Measurements from ENCODE around the gene RNF213. TPM values are rescaled to one million over a fixed set of nuclear protein-coding genes. Genes with fewer than 3 reads are reported as not detected.

RNF213 gene
- polyA plus RNA-seq, 1 donor (not counting 4 experiments of a cell fraction or from before 2014, with no cell fraction given), result 24.4 TPM

GRCh38 chr17:80447790-80448189 lies 187.1 kb downstream of the RNF213 start:
- Histone ChIP-seq H3K4me2 (ENCODE audit: control insufficient read depth, extremely low read depth, insufficient read depth, low read depth, low read length) (no peak overlapping the region), H3K27me3 (ENCODE audit: control insufficient read depth, extremely low read depth, insufficient read depth, low read length) (no peaks in the 10 kb centered on the region), H3K9ac (ENCODE audit: control insufficient read depth, extremely low read depth, insufficient read depth, low read length) (no peak overlapping the region), H3K4me1 (ENCODE audit: control insufficient read depth, extremely low read depth, insufficient read depth, low read length) (peaks cover 5% of the 10 kb centered on the region), H3K79me2 (ENCODE audit: control insufficient read depth, insufficient read depth, low read length) (no peaks in the 10 kb centered on the region), H2AFZ (ENCODE audit: control insufficient read depth, low read length) (no peak overlapping the region), H3K9me1 (ENCODE audit: control insufficient read depth, extremely low read depth, insufficient read depth, low read length) (no peaks in the 10 kb centered on the region), H4K20me1 (ENCODE audit: control insufficient read depth, extremely low read depth, insufficient read depth, low read length) (no peaks in the 10 kb centered on the region), H3K9me3 (ENCODE audit: control insufficient read depth, low read depth, low read length) (no peaks in the 10 kb centered on the region), H3K27ac (ENCODE audit: control insufficient read depth, insufficient read depth, low read length) (no peak overlapping the region), H3K36me3 (ENCODE audit: control insufficient read depth in 2 of 2, extremely low read depth in 1 of 2, insufficient read depth in 2 of 2, low read length in 2 of 2) (no peaks in the 10 kb centered on the region), H3K4me3 (ENCODE audit: control insufficient read depth in 2 of 3, extremely low read depth in 1 of 3, insufficient read depth in 2 of 3, low read depth in 1 of 3, low read length in 3 of 3) (no peak overlapping the region)
- no peak for TF ChIP-seq EZH2 (IDR thresholded peaks at IDR 0.05; ENCODE audit: low read length)
- TF ChIP-seq CTCF (optimal IDR thresholded peaks at IDR 0.05 in 1 of 3, IDR thresholded peaks at IDR 0.05 in 1 of 3, conservative IDR thresholded peaks at IDR 0.05 in 1 of 3; ENCODE audit: extremely low read depth in 1 of 3, insufficient read depth in 2 of 3, low read length in 3 of 3), result no peak
- DNase-seq (ENCODE audit: low read depth, low spot score), result no peak
- dilution Hi-C loops (cut with MboI; ENCODE audit: extremely low pct_ligation_motif_present, low sequenced_read_pairs), result no loop called here
- peak; percentile 56 for FAIRE-seq

Small RNAs within 50 kb of the gene (small RNA-seq; reads per million reads assigned to genes)
- gene MIR4730 (ENCODE audit: insufficient read length in 3 of 3, low read depth in 3 of 3, low replicate concordance in 1 of 3), result 0 reads per million in 3 experiments

Other genes starting within 250 kb of the RNF213 start
- gene TBC1D16, start 225.0 kb upstream of the RNF213 start, polyA plus RNA-seq, result 8.4 to 8.9 TPM (median 8.6 TPM) in 3 replicates
- 1.9 to 2.4 TPM (median 2.2 TPM) in 3 replicates for gene CCDC40, start 224.2 kb upstream of the RNF213 start, polyA plus RNA-seq
- gene GAA, start 159.3 kb upstream of the RNF213 start, polyA plus RNA-seq, result 3.2 to 9.8 TPM (median 5.8 TPM) in 3 replicates
- gene EIF4A3, start 113.7 kb upstream of the RNF213 start, polyA plus RNA-seq, result 78.9 to 143 TPM (median 125 TPM) in 3 replicates
- gene CARD14, start 90.8 kb upstream of the RNF213 start, polyA plus RNA-seq, result 0.23 to 1.6 TPM (median 0.49 TPM) in 3 replicates
- gene SGSH, start 40.5 kb upstream of the RNF213 start, polyA plus RNA-seq, result 8.9 to 21.5 TPM (median 9.6 TPM) in 3 replicates
- 2.2 to 4.7 TPM (median 3.0 TPM) in 3 replicates for gene SLC26A11, start 40.4 kb upstream of the RNF213 start, polyA plus RNA-seq
- gene ENDOV, start 154.3 kb downstream of the RNF213 start, polyA plus RNA-seq, result 10.9 to 18.3 TPM (median 13.1 TPM) in 3 replicates
- gene NPTX1, start 215.8 kb downstream of the RNF213 start, polyA plus RNA-seq, result 0.01 to 0.03 TPM (median 0.02 TPM) in 3 replicates

Data from keratinocyte (primary cell).